Measurements from ENCODE around the gene KCNH1.

KCNH1 gene

GRCh38 chr1:210898473-210898872, 235.5 kb downstream of the KCNH1 start (continued):
- no peak for TF ChIP-seq ZNF843 (tag by site-specific recombination; IDR thresholded peaks at IDR 0.05)
- TF ChIP-seq, protein P1, sequence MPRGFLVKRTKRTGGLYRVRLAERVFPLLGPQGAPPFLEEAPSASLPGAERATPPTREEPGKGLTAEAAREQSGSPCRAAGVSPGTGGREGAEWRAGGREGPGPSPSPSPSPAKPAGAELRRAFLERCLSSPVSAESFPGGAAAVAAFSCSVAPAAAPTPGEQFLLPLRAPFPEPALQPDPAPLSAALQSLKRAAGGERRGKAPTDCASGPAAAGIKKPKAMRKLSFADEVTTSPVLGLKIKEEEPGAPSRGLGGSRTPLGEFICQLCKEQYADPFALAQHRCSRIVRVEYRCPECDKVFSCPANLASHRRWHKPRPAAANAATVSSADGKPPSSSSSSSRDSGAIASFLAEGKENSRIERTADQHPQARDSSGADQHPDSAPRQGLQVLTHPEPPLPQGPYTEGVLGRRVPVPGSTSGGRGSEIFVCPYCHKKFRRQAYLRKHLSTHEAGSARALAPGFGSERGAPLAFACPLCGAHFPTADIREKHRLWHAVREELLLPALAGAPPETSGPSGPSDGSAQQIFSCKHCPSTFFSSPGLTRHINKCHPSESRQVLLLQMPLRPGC (tag by site-specific recombination; IDR thresholded peaks at IDR 0.05): no peak
- no peak for TF ChIP-seq FEZF1 (tag by site-specific recombination; IDR thresholded peaks at IDR 0.05)

GRCh38 chr1:210883821-210884220, 250.1 kb downstream of the KCNH1 start:
- no peaks in the 10 kb centered on the region for H3K9me3 ChIP-seq (ENCODE audit: control insufficient read depth, insufficient read depth, low read depth, low read length)
- TF ChIP-seq ZNF366 (tag by site-specific recombination; conservative IDR thresholded peaks at IDR 0.05): no peak
- TF ChIP-seq BCL11B (tag by site-specific recombination; IDR thresholded peaks at IDR 0.05; ENCODE audit: low read depth): no peak
- no peak for TF ChIP-seq ZNF658 (tag by site-specific recombination; IDR thresholded peaks at IDR 0.05)
- TF ChIP-seq, protein P2, sequence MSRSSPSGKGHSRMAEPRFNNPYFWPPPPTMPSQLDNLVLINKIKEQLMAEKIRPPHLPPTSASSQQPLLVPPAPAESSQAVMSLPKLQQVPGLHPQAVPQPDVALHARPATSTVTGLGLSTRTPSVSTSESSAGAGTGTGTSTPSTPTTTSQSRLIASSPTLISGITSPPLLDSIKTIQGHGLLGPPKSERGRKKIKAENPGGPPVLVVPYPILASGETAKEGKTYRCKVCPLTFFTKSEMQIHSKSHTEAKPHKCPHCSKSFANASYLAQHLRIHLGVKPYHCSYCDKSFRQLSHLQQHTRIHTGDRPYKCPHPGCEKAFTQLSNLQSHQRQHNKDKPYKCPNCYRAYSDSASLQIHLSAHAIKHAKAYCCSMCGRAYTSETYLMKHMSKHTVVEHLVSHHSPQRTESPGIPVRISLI (tag by site-specific recombination; IDR thresholded peaks at IDR 0.05): no peak
- TF ChIP-seq ZNF544 (tag by site-specific recombination; IDR thresholded peaks at IDR 0.05): no peak
- no peak for TF ChIP-seq ZBTB20 (tag by site-specific recombination; IDR thresholded peaks at IDR 0.05)
- no peak for TF ChIP-seq ZFP37 (tag by site-specific recombination; IDR thresholded peaks at IDR 0.05)
- no peak for TF ChIP-seq PRDM10 (tag by site-specific recombination; IDR thresholded peaks at IDR 0.05)
- no peak for TF ChIP-seq PRDM6 (tag by site-specific recombination; IDR thresholded peaks at IDR 0.05)
- TF ChIP-seq ZNF777 (tag by site-specific recombination; IDR thresholded peaks at IDR 0.05; ENCODE audit: borderline replicate concordance): no peak
- TF ChIP-seq PRDM1 (tag by site-specific recombination; IDR thresholded peaks at IDR 0.05): no peak
- TF ChIP-seq ZNF266 (tag by site-specific recombination; IDR thresholded peaks at IDR 0.05; ENCODE audit: low read depth): no peak
- TF ChIP-seq ZNF10 (tag by site-specific recombination; IDR thresholded peaks at IDR 0.05): no peak
- no peak for TF ChIP-seq ZFP41 (tag by site-specific recombination; IDR thresholded peaks at IDR 0.05; ENCODE audit: borderline replicate concordance)
- TF ChIP-seq ZNF248 (tag by site-specific recombination; IDR thresholded peaks at IDR 0.05): no peak
- POLR2A ChIA-PET: no interaction called here
- H3K27ac ChIP-seq (ENCODE audit: extremely low read depth, low read depth, low read length): no peak overlapping the region
- H3K36me3 ChIP-seq (ENCODE audit: control insufficient read depth in 2 of 2, insufficient read depth in 1 of 2, low read length in 2 of 2): no peaks in the 10 kb centered on the region
- no peaks in the 10 kb centered on the region for H3K4me1 ChIP-seq (ENCODE audit: control insufficient read depth, insufficient read depth, low read length)
- H3K4me3 ChIP-seq (ENCODE audit: low read depth, low read length): no peak overlapping the region
- CTCF ChIA-PET: interaction anchor here (1.5 kb wide), 1 partner anchor 10 kb away, joined by 3 read pairs; no protein-coding TSS in a partner anchor

Data from HEK293 (cell line).